Endothelial cell of umbilical vein (primary cell): ENCODE results near the gene ACVR2A. TPM values are rescaled to one million over a fixed set of nuclear protein-coding genes. Genes with fewer than 3 reads are reported as not detected.

Source experiments
- BruUV-seq: library from RNA; stranded (reverse); fragments of 400-500 nt; replicated peaks from 2 replicates; lab custom pipeline; 2021; lab: Mats Ljungman, UMichigan
- CTCF ChIA-PET: fragments of 300-600, 350-600 bp; sonication (Branson Sonifier 250); formaldehyde crosslinking; loops from one replicate; lab custom pipeline; 2021; ENCODE audit warnings: antibody characterized with exemption, inconsistent platforms; lab: Charles Lee
- POLR2A ChIA-PET: fragments of 300-600, 350-600 bp; sonication (Branson Sonifier 250); formaldehyde crosslinking; loops from one replicate; lab custom pipeline; 2021; ENCODE audit warnings: antibody characterized with exemption, inconsistent platforms; lab: Charles Lee
- DNase-seq: peaks from one replicate; pipeline ENCODE4 v3.0.0-alpha.2; 2011; ENCODE audit warnings: low read depth, low spot score
- FAIRE-seq: peaks from 2 replicates; lab custom pipeline; 2011; peaks lifted over from hg19 to GRCh38; lab: Jason Lieb, UNC
- H2AFZ ChIP-seq: 2 replicates; pipeline ENCODE4 v1.6.0; 2012; ENCODE audit warnings: low read depth, low read length, control low read depth, inconsistent platforms
- H3K27ac ChIP-seq: 2 replicates; pipeline ENCODE4 v1.5.1; 2011; ENCODE audit warnings: low read depth, mild to moderate bottlenecking, control low read depth, low read length, moderate library complexity; ENCODE audit not compliant: insufficient read depth
- H3K27me3 ChIP-seq, 2 experiments: 2 replicates each; pipeline versions ENCODE4 v1.6.0 to v1.6.1; 2011; ENCODE audit warnings: low read length in 2 of 2, mixed read lengths in 1 of 2; ENCODE audit not compliant: control insufficient read depth in 2 of 2, insufficient read depth in 2 of 2
- H3K36me3 ChIP-seq, 2 experiments: 2 replicates in 1 of 2; 3 replicates in 1 of 2; pipeline ENCODE4 v1.5.1; 2011; ENCODE audit warnings: low read length in 2 of 2, mild to moderate bottlenecking in 1 of 2, moderate library complexity in 1 of 2; ENCODE audit not compliant: control insufficient read depth in 2 of 2, insufficient read depth in 2 of 2; ENCODE audit errors: extremely low read depth in 1 of 2
- H3K4me1 ChIP-seq: 3 replicates; pipeline ENCODE4 v1.5.1; 2011; ENCODE audit warnings: mild to moderate bottlenecking, low read length; ENCODE audit not compliant: control insufficient read depth, insufficient read depth; ENCODE audit errors: extremely low read depth
- H3K4me2 ChIP-seq: 2 replicates; pipeline ENCODE4 v1.6.1; 2011; ENCODE audit warnings: low read length, control low read depth, mixed read lengths; ENCODE audit not compliant: insufficient read depth
- H3K4me3 ChIP-seq, 3 experiments: fragments of 200-600 bp in 1 of 3; sonication (generic), shearing (Covaris generic) in 1 of 3; replicated peaks in 1 of 3; 2 replicates each; pipeline ENCODE4 v1.5.1; 2011 to 2016; ENCODE audit warnings: control low read depth in 3 of 3, low read length in 3 of 3, mild to moderate bottlenecking in 2 of 3, inconsistent platforms in 1 of 3, low read depth in 1 of 3, moderate library complexity in 1 of 3; ENCODE audit not compliant: insufficient read depth in 1 of 3
- H3K79me2 ChIP-seq: 2 replicates; pipeline ENCODE4 v1.6.0; 2012; ENCODE audit warnings: low read length, inconsistent platforms; ENCODE audit not compliant: control insufficient read depth, insufficient read depth
- H3K9ac ChIP-seq: replicated peaks from 2 replicates; pipeline ENCODE3; 2011; ENCODE audit warnings: low read length, control low read depth; ENCODE audit not compliant: insufficient read depth; ENCODE audit errors: extremely low read depth
- H3K9me1 ChIP-seq: replicated peaks from 3 replicates; pipeline ENCODE4 v1.6.0; 2011; ENCODE audit warnings: mild to moderate bottlenecking, low read length; ENCODE audit not compliant: control insufficient read depth, insufficient read depth; ENCODE audit errors: extremely low read depth
- H3K9me3 ChIP-seq: replicated peaks from 2 replicates; pipeline ENCODE4 v1.5.1; 2012; ENCODE audit warnings: low read length, inconsistent platforms; ENCODE audit not compliant: control insufficient read depth, insufficient read depth
- H4K20me1 ChIP-seq: replicated peaks from 2 replicates; pipeline ENCODE3; 2011; ENCODE audit warnings: mild to moderate bottlenecking, low read length; ENCODE audit not compliant: control insufficient read depth, insufficient read depth; ENCODE audit errors: extremely low read depth
- FOS ChIP-seq: IDR thresholded peaks from 2 replicates; pipeline ENCODE4 v1.6.1; 2011; ENCODE audit warnings: mild to moderate bottlenecking, low read length, moderate library complexity, borderline replicate concordance; ENCODE audit not compliant: insufficient read depth
- GATA2 ChIP-seq: IDR thresholded peaks from 2 replicates; pipeline ENCODE4 v1.7.0; 2011; ENCODE audit warnings: low read depth, mild to moderate bottlenecking, moderate library complexity, mixed read lengths, low read length; ENCODE audit not compliant: insufficient read length, insufficient read depth
- JUN ChIP-seq: IDR thresholded peaks from 2 replicates; pipeline ENCODE4 v1.6.1; 2011; ENCODE audit warnings: borderline replicate concordance, low read depth; ENCODE audit not compliant: insufficient read length, insufficient read depth
- MYC ChIP-seq: IDR thresholded peaks from one replicate; pipeline ENCODE4 v1.6.1; 2011; ENCODE audit warnings: mild to moderate bottlenecking, low read depth, low read length
- POLR2A ChIP-seq: IDR thresholded peaks from 2 replicates; pipeline ENCODE4 v1.6.1; 2012; ENCODE audit warnings: low read depth, mild to moderate bottlenecking, control low read depth, low read length
- dilution Hi-C: fragments of 300-500 bp; cut with MboI; formaldehyde crosslinking; loops from one replicate; pipeline ENCODE4 v1.15.0; 2019; ENCODE audit warnings: low sequenced_read_pairs; ENCODE audit not compliant: extremely low pct_ligation_motif_present
- intact Hi-C: fragments of 100-400 bp; cut with micrococcal nuclease; formaldehyde crosslinking; loops from one replicate; pipeline ENCODE4 v1.10.0; 2022
- polyA plus RNA-seq, 4 experiments: library from polyadenylated mRNA; depleted of rRNA in 3 of 4; stranded (reverse) in 3 of 4; unstranded in 1 of 4; fragments of >200 nt; gene quantifications; 2 replicates each; pipeline versions ENCODE4 v1.2.1 to v1.2.3, GENCODE V29; 2011 to 2012; ENCODE audit warnings: missing spikeins in 1 of 4
- total RNA-seq: library from RNA; stranded (reverse); gene quantifications from 2 replicates; pipeline ENCODE4 v1.2.3, GENCODE V29; 2021
- TF ChIP-seq, protein P1 (sequence below): IDR thresholded peaks from 2 replicates; pipeline ENCODE4 v1.6.1; 2011; ENCODE audit not compliant: insufficient read depth, insufficient read length

The ACVR2A gene
- total and polyA plus RNA-seq, 2 donors (not counting 3 experiments of a cell fraction or from before 2014, with no cell fraction given), result 1.7 to 7.9 TPM

DNA sequence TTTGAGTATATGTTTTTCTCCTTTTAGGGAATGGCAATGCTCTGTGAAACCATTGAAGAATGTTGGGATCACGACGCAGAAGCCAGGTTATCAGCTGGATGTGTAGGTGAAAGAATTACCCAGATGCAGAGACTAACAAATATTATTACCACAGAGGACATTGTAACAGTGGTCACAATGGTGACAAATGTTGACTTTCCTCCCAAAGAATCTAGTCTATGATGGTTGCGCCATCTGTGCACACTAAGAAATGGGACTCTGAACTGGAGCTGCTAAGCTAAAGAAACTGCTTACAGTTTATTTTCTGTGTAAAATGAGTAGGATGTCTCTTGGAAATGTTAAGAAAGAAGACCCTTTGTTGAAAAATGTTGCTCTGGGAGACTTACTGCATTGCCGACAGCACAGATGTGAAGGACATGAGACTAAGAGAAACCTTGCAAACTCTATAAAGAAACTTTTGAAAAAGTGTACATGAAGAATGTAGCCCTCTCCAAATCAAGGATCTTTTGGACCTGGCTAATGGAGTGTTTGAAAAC, 82.3 kb downstream of the ACVR2A start:
- POLR2A ChIA-PET, result no interaction called here

DNA sequence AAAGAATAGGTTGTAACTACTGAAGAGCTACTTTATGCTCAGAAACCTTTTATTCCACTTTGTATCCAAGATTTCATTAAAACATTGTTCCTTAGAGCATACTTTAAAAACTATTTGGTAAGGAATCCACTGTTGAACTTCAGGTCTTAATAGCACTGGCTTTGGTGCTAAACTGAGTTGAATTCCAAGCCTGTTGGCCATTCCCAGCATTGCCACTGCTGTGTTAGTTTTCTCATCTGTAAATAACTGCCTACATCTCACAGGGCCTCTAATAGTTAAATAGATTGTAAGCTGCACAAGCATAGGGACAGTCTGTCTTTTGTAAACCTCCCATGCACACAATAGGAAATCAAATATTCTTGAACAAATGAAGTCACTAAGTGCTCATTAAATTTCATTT, 89.1 kb downstream of the ACVR2A start:
- no TSS peak for BruUV-seq
- intact Hi-C loops (loop anchor here (10.0 kb wide), 2 partner anchors 711 to 1631 kb away; partner anchors contain the start of gene EPC2), dilution Hi-C loops (no loop called here)
- Histone ChIP-seq H3K4me2 (no peak overlapping the region), H3K4me1 (no peaks in the 10 kb centered on the region), H3K4me3 (no peak overlapping the region), H3K79me2 (no peaks in the 10 kb centered on the region), H3K36me3 (peaks cover 2 to 3% of the 10 kb centered on the region in 2 experiments), H3K27me3 (no peaks in the 10 kb centered on the region), H3K9me1 (peaks cover 2% of the 10 kb centered on the region), H3K9me3 (no peaks in the 10 kb centered on the region), H3K9ac (no peak overlapping the region), H3K27ac (no peak overlapping the region), H2AFZ (no peak overlapping the region), H4K20me1 (no peaks in the 10 kb centered on the region)
- POLR2A ChIA-PET, result no interaction called here
- TF ChIP-seq POLR2A (no peak), FOS (no peak)
- FAIRE-seq (no peak), DNase-seq (no peak)
- CTCF ChIA-PET, result interaction anchor here (1.3 to 1.7 kb wide), 4 partner anchors 8 to 1200 kb away, joined by 3 to 5 read pairs (median 4); no protein-coding TSS in a partner anchor

More for the DNA sequence above, 82.3 kb downstream of the ACVR2A start:
- FAIRE-seq (no peak), DNase-seq (no peak)
- Histone ChIP-seq H2AFZ (no peak overlapping the region), H3K4me2 (no peak overlapping the region), H3K9ac (no peak overlapping the region), H3K9me3 (no peaks in the 10 kb centered on the region), H3K4me3 (no peak overlapping the region), H3K4me1 (no peaks in the 10 kb centered on the region), H3K27me3 (no peaks in the 10 kb centered on the region), H3K9me1 (peaks cover 2% of the 10 kb centered on the region), H3K79me2 (no peaks in the 10 kb centered on the region), H3K27ac (no peak overlapping the region), H4K20me1 (no peaks in the 10 kb centered on the region), H3K36me3 (no peaks in the 10 kb centered on the region)
- dilution Hi-C loops (no loop called here), intact Hi-C loops (no loop called here)
- BruUV-seq, result no TSS peak
- CTCF ChIA-PET, result no interaction called here
- TF ChIP-seq GATA2 (no peak), MYC (no peak), POLR2A (no peak), JUN (no peak)
- TF ChIP-seq, protein P1, sequence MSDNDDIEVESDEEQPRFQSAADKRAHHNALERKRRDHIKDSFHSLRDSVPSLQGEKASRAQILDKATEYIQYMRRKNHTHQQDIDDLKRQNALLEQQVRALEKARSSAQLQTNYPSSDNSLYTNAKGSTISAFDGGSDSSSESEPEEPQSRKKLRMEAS, result no peak
